Stimulated activated CD4-positive, alpha-beta T cell treated with anti-CD3 and anti-CD28 coated beads, Interleukin-2, amount 100 ng/mL, for 4 hours (primary cell): Measurements from ENCODE around the gene C20orf96.
"Not testable (repeated sequence)": the region's sequence is repeated elsewhere in the genome, so short reads cannot be mapped to it uniquely, and the experiment has no call there.

Experiments
- DNase-seq: peaks from one replicate; pipeline ENCODE4 v3.0.0-alpha.2; 2020; ENCODE audit warnings: low read depth

The C20orf96 gene, protein sequence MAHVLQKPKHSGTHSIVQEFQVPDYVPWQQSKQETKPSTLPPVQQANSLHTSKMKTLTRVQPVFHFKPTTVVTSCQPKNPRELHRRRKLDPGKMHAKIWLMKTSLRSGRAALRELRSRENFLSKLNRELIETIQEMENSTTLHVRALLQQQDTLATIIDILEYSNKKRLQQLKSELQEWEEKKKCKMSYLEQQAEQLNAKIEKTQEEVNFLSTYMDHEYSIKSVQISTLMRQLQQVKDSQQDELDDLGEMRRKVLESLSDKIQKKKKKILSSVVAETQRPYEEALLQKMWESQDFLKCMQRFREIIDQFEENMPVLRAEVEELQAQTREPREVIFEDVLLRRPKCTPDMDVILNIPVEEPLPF

DNA sequence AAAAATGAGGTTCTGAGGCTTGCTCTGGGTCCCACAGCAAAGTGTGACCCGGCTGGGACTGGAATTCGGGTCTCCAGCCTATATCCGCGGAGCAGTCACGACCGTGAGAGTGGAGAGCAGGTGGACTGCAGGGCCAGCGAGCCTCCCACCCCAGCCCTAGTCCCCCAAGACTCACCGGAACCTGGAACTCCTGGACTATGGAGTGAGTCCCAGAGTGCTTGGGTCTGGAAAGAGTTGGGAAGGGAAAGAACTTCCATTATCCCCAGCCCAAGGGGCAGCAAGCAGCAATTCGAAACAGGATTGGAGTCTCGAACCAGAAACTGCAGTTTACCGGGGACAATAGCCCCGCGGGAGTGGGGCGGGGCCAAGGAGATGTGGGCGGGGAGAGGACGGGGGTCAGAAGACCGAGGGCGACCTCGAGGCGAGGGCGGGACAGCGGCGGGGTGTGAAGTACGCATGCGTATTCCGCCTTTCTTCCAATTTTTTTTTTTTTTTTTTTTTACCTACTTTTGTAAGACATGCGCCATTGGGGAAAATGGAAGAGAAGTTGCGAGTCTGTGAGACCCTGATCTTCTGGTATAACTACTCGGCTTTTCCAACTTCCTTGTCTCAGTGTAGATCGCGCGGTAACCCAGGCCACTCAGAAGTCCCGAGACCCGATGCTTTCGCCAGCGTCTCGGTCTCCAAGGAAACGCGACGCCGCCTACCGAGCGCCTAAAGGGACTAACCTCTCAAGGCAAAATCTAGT is at the start of gene C20orf96:
Gene C20orf96 (minus strand): TSS at position 667 of the 748 bp plus-strand sequence. CDS start 140 bp downstream, at position 527.
- DNase-seq = peak; percentile 80

DNA sequence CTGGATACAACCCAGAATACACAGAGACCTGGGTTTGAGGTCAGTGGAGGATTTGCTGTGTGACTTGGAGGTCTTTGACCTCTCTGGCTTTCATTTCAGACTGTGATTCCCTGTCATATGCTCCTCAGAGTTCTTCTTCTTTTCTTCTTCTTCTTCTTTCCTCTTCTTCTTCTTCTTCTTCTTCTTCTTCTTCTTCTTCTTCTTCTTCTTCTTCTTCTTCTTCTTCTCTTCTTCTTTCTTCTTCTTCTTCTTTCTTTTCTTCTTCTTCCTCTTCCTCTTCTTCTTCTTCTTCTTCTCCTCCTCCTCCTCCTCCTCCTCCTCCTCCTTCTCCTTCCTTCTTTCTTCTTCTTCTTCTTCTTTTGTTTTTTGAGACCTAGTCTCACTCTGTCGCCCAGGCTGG is 45.5 kb upstream of the C20orf96 start:
- not testable (repeated sequence) for DNase-seq

DNA sequence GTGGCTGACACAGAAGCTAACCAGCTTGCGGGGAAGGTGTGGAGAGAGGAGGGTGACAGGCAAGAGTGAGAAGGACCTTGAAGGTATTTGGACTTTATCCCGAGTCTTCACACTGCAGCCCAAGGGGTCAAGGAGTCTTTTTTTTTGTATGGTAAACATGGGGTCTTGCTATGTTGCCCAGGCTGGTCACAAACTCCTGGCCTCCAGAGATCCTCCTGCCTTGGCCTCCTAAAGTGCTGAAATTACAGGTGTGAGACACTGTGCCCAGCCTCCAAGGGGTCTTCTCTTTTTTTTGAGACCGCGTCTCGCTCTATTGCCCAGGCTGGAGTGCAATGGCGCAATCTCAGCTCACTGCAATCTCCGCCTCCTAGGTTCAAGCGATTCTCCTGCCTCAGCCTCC is 44.0 kb upstream of the C20orf96 start:
- no peak for DNase-seq

DNA sequence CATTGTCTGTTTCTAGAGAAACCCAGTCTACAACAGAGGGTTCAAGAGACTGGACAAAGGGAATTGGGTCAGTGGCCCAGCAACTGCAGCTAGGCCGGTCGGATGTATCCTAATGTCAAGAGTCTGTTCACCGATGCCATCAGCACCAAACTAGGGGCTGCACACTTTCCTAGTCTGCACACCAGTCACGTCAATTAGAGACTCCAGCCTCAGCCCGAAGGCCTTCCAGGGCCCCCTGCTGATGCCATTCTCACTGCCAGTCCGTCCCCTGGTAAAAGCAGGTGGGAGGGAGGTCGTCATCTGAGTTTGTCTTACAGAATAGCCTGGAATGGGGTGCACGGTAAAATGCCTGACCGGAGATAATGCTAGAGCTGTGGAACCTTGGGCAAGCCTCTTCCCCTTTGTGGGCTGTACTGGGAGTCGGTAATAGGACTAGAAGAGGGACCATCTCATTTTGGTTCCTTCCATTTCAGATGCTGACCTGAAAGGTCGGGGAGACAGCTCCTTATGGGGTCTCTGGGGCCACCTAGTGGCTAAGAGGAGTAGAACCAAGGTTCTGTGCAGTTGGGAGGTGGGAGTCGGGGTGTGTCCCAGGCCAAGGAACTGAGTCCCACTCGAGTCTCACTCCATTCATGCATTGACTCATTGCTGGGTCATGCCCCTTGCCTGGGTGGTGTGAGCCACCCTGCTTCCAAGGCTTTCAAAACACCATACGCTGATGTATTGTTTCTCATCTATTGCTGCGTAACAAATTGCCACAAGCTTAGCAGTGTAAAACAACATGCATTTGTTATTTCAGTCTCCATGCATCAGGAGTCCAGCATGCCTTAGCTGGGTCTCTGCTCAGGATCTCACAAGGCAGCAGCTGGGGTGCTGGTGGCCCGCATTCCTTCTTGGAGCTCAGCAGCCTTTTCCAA is 39.9 kb upstream of the C20orf96 start:
- DNase-seq = peak; percentile 63

DNA sequence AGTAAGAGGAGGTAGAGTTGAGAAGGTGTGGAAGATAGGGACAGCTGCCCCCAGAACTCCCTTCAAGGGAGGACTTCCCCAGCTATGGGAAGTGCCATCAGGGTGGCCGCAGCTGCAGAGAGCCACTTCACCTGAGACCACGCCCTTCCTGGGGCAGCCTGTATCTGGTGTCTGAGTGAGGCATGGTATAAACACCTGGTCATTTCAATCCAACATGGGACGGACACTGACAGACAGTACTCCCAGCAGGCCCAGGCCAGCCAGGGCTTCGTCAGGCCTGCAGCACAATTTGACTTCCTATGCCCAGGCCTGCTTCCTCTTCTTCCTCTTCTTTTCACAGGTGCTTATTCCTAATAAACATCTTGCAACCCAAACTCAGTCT is 39.3 kb upstream of the C20orf96 start:
- no peak for DNase-seq

DNA sequence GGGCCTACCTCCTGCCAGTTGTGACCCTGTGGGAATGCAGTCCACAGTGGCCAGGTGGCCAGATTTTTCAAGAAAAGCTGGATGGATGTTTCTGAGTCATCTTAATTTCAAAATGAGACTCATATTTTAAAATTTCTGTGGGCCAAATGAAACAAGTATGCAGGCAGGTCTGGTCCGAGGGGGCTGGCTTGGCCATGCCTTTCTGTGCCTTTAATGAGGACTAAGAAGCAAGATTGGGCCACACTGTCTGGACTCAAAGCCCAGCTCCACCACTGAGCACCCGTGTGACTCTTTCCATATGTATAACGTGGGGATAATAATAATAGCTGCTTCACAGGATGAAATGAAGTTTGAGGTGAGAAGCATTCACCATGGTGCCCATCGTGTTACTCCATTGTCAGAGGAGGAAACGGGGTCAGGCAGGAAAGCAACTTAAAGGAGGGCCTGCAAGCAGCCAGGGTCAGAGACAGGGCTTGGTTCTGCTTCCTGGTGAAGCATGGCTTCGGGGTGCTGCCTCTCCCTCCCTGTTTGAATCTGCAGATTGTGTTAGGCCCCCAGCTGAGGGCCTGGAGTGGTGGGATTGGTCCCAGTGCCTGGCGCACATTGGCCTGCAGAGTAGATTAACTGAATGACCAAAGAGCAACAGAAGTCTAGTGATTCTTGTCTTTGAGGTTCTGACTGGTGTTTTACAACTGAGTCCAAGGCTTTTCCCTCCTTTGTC is 38.6 kb upstream of the C20orf96 start:
- DNase-seq = no peak

DNA sequence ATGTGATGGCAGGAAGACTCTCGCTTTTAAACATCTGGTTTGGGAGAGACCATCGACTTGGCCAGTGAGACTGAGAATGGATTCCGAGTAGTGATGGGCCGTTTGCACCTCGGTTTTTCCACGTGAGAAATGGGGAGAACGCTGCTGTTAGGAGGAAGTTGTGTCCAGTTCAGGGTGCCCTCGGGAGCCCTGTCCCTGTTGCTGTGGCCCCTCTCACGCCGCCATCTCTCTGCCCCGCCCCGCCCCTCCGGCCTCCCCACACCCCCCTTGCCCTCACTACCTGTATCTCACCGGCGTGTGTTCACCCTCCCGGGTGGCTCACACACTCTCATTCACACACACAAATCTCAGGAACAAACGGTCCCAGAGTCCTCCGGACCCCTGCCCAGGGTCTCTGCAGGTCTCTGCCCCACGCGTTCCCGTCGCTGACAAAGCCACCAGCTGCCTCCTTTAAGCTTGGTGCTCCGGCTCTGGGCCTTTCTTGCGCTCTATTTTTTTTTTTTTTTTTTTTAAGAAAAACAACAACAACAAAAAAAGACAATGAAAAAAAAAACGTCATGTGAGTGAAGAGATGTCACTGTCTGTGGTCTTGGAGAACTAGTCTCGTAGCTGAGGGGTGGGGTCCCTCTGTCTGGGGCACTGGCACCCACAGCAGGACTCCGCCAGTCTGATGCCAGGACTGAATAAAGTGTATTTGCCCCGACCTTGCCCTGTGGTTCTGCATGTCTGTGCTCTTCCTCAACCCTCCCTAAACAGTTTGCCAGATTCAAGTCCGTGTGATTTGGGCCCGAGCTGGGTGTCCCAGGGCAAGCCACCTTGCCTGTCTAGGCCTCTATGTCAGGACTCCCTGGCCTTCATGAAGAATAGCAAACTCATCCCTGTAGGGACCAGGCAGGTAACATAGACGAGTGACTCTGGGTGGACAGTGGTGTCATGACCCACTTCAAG is 37.8 kb upstream of the C20orf96 start:
- no peak for DNase-seq

DNA sequence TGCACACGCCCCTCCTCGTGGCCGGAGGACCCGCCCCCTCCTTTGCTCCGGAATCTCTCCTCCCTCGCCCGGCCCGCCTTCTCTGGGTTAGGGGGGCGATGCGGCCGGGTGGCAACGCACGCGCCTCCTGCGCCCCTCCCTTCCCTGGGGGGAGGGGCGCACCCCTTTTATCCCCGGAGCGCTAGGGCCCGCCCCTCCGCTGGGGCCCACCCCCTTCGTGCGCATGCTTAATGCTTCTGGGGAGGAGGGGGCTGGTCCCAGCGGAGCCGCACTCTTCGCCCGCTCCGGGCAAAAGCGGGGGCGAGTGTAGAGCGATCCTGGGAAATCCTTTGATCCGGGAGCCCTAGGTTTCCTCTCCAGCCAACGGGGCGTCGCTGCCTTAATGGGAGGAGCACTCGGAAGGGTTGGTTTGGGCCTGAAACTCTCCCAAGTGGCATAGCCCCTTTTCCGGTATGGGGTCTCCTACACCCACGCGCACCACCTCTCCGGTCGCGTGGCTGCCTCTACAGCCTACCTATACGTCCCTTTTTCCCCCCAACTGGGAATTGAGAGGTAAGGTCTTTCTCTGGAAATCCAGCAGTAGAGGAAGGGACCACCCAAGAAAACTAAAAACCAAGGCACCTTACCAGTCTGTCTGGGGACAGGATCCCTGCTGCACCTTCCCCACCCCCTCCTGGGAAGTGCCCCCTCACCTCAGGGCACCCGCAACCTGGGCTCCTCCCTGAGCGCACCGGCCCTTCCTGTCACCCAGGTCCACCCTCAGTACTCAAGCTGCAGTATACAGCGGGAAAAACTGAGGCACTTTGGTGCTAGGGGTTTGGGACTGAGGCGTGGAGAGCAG is 36.9 kb upstream of the C20orf96 start:
- DNase-seq = peak; percentile 66

DNA sequence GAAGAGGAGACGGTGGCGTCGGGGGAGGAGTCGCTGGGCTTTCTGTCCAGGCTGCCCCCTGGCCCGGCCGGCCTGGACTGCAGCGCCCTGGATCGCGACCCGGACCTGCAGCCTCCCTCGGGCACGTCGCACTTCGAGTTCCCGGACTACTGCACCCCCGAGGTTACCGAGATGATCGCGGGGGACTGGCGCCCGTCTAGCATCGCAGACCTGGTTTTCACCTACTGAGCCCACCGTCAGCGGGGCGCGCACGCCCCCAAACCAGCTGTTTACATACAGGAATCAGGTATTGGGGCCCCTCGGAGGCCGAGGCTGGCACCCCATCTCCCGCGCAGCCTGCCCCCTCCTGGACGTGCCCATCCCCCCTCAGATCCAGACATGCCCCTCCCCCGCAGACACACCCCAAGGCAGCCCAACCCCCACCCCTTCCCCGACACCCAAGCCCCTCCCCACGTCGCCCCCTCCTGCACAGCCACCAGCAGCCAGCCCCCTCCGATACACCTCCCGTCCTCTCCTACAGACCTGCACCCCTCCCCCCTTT is 36.2 kb upstream of the C20orf96 start:
- DNase-seq = no peak

DNA sequence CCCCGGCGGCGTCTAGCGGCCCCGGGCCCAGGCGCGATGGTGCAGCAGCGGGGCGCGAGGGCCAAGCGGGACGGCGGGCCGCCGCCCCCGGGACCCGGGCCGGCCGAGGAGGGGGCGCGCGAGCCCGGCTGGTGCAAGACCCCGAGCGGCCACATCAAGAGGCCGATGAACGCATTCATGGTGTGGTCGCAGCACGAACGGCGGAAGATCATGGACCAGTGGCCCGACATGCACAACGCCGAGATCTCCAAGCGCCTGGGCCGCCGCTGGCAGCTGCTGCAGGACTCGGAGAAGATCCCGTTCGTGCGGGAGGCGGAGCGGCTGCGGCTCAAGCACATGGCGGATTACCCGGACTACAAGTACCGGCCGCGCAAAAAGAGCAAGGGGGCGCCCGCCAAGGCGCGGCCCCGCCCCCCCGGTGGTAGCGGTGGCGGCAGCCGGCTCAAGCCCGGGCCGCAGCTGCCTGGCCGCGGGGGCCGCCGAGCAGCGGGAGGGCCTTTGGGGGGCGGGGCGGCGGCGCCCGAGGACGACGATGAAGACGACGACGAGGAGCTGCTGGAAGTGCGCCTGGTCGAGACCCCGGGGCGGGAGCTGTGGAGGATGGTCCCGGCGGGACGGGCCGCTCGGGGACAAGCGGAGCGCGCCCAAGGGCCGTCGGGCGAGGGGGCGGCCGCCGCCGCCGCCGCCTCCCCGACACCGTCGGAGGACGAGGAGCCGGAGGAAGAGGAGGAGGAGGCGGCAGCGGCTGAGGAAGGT is 35.5 kb upstream of the C20orf96 start:
- DNase-seq = no peak

DNA sequence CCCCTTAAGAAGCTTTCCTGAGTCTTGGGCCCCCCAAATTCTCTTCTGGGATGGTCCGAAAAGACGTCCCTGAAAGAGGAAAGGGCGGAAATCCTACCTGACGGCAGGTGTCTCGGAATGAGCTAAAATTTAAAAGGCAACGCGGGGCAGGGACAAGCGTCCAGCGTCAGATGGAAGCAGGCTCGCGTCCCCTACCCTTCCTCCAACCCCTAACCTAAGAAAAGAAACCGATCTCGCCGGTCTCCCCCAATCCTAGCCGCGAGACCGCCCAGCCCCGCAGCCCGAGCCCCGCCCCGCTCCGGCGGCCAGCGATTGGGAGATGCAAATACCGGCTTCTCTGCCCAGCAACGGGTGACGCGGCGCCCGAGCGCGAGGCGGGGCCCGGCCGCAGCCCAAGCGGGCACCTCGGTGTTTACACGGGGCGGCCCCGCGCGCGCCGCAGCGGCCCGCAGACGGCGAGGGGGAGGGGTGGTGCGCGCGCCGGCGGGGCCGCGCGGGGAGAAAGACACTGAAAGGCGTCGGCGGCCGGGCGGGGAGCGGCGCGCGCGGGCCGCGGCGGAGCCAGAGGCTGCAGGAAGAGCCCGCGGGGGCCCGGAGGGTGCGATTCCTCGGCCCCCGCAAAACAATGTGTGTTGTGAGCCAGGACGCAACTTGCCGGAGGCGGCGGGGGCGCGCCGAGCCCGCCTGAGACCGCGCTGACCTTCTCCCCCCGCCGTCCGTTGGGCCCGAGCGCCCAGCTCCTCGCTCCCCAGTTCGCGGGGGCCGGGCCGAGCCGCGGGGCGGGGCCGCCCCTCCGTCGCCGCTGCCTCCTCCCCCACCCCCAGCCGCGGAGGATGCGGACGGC is 34.7 kb upstream of the C20orf96 start, which contains the start of gene SOX12:
Gene SOX12 (plus strand): TSS at position 508 of the 844 bp plus-strand sequence. CDS start 373 bp downstream, outside the sequence.
- DNase-seq = peak; percentile 97

DNA sequence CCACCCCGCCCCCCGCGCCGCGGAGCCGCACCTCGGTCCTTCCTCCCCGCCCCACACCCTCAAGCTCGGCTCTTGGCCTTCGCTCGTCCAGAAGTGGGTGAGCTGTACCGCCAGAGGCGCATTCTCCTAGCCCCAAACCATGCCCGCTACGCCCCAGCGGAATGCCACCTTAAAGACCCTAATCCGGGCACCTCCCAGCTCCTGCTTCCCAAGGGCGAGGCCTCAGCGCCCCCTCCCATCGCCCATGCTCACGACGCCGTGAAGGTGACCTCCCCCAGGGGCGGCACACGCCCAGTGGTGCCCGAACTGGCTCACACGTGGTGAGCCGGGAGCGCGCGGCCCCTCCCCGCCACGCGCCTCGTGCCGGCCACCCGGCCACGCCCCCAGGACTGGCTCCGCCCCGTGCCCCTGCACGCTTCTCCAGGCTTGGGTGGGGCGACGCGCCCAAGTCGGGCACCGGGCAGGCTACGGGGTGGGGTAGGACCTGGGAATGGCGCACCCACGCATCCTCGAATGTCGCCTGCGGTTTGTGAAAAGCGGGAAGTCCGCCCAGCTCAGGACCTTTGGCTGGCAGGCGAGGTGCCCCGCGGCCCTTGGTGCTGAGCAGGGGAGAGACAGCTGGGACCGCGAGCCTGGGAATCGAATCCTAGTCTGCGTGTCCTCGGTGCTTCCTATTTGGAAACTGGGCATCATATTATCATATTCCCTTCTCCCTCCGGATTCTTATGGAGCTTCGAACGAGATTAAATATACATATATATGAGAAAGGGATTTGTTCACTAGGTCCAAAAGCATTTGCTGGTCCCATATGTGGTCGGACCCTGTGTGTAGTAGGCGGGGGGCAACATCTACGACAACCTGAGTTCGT is 33.9 kb upstream of the C20orf96 start:
- peak; percentile 88 for DNase-seq

DNA sequence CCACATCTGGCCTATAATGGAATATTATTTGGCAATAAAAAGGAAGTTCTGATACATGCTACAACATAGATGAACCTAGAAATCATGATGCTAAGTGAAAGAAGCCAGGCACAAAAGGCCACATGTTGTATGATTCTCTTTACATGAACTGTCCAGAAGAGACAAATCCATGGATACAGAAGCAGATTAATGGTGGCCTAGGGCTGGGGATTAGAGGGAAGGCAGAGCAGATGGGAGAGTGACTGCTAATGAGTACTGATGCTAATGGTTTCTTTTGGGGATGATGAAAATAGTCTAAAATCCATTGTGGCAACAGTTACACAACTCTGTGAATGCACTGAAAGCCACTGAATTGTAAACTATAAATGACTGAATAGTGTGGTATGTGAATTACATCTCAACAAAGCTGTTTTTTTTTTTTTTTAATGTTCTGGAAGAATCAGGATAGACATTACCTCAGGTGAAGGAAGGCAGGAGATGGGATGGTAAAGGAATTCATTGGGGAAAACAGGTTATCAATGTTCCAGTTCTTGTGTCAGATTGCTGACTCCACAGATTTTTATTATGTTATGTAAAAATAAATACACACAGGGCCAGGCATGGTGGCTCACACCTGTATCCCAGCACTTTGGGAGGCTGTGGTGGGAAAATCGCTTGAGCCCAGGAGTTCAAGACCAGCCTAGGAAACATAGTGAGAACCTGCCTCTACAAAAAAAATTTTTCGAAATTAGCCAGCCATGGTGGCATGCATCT is 25.9 kb upstream of the C20orf96 start:
- DNase-seq = no peak

DNA sequence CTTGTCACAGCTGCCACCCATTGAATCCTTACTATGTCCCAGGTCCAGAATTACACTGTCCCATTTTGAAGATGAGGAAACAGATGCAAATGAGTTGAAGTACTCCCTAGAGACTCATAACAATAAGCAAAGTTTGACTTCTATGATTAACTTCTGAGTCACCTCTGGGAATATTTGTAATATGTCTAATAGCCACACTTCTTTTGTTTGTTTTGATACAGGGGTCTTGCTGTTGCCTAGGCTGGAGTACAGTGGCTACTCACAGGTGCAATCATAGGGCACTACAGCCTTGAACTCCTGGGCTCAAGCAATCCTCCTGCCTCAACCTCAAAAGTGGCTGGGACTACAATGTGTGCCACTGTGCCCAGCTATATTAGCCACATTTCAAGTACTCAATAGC is 23.4 kb upstream of the C20orf96 start:
- no peak for DNase-seq

DNA sequence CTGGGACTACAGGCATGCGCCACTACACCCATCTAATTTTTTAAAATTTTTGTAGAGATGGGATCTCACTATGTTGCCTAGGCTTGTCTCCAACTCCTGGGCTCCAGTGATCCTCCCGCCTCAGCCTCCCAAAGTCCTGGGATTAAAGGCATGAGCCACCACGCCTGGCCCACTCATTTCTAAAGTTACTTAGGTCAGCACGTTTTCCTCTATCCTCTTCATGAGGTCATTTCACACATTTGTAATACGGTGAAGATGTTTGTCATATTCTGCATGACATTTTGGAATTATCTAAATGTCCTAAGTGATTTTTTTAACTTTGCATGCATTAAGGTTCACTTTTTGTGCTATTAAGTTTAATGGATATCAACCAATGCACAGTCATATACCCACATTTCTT is 22.9 kb upstream of the C20orf96 start:
- no peak for DNase-seq

DNA sequence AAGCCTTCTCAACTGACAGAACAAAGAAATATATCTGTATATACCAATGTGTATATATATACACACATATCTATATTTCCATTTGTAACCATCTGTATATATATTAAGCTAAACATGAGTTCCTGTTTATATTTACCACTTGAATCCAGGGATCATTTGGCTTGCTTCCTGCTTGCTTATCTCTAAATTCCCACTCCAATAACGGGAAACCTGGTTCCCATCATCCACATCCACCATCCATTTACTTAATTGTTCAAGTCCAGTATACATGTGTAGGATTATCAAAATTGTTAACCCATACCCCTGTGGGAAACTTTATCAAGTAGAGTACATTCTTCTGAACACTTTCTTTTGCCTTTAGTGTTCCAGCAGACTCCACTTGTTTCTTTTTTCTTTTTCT is 22.3 kb upstream of the C20orf96 start:
- DNase-seq = no peak
